GM18873 (cell line): ENCODE data around the gene NME4.

Source experiments
- ATAC-seq: cut with Tn5 transposase; IDR thresholded peaks from one replicate; pipeline ENCODE4 v1.9.1; 2021; ENCODE audit warnings: mild to moderate bottlenecking, moderate library complexity, moderate number of reproducible peaks; ENCODE audit not compliant: unreplicated experiment, low FRiP score

Gene NME4

GRCh38 chr16:425082-425718, 28.2 kb downstream of the NME4 start, which contains the start of gene RAB11FIP3:
RAB11FIP3 (plus strand) TSS chr16:425649; CDS start chr16:426007, 358 bp downstream.
- ATAC-seq: no peak

- ATAC-seq: no peak
Measured at GRCh38 chr16:425740-426114, 28.7 kb downstream of the NME4 start.

- no peak for ATAC-seq
Measured at GRCh38 chr16:426115-426905, 29.3 kb downstream of the NME4 start.

- no peak for ATAC-seq
Measured at GRCh38 chr16:426906-427249, 29.9 kb downstream of the NME4 start.

- no peak for ATAC-seq
Measured at GRCh38 chr16:427250-427649, 30.3 kb downstream of the NME4 start.

- ATAC-seq: no peak
Measured at GRCh38 chr16:430904-431303, 33.9 kb downstream of the NME4 start.

- no peak for ATAC-seq
Measured at GRCh38 chr16:440627-441026, 43.6 kb downstream of the NME4 start.

- ATAC-seq: no peak
Measured at GRCh38 chr16:441447-441846, 44.4 kb downstream of the NME4 start.

GRCh38 chr16:442976-443375, 46.0 kb downstream of the NME4 start:
- no peak for ATAC-seq

- no peak for ATAC-seq
Measured at GRCh38 chr16:444027-444426, 47.0 kb downstream of the NME4 start.

GRCh38 chr16:445566-445965, 48.6 kb downstream of the NME4 start:
- no peak for ATAC-seq
